Activated CD4-positive, alpha-beta T cell treated with anti-CD3 and anti-CD28 coated beads for 1 hour (primary cell): ENCODE results near the gene NFIC.
"Not testable (repeated sequence)": the region's sequence is repeated elsewhere in the genome, so short reads cannot be mapped to it uniquely, and the experiment has no call there.

ENCODE experiments used
- DNase-seq: peaks from one replicate; pipeline ENCODE4 v3.0.0-alpha.2; 2020

NFIC gene

GRCh38 chr19:3375221-3376090 is 9.1 kb downstream of the NFIC start:
- DNase-seq, result no peak

DNA sequence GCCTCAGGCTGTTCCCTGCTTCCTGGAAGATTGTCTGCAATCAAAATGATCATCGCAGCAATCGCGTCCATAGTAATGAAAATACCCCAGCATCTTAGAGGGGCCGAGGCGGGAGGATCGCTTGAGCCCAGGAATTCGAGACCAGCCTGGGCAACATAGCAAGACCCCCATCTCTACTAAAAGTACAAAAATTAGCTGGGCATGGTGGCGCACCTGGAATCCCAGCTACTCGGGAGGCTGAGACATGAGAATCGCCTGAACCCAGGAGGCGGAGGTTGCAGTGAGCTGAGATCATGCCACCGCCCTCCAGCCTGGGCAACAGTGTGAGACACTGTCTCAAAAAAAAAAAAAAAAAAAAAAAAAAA is 9.7 kb downstream of the NFIC start:
- not testable (repeated sequence) for DNase-seq

- DNase-seq, result no peak
Measured at GRCh38 chr19:3378352-3379150, 12.2 kb downstream of the NFIC start.

DNA sequence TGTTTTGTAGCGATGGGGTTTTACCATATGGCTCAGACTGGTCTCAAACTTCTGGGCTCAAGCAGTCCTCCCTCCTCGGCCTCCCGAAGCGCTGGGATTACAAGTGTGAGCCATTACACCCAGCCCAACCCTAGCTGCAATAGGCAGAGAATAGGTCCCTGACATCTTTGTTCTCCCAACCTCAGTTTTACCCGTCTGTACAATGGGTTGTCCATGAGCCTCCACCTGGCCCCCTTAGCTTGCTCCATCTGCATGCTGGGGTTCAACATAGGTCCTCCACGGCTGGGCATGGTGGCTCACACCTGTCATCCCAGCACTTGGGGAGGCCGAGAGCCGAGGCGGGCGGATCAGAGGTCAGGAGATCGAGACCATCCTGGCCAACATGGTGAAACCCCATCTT is 14.4 kb downstream of the NFIC start:
- no peak for DNase-seq

- DNase-seq, result no peak
Measured at GRCh38 chr19:3381701-3382372, 15.5 kb downstream of the NFIC start.

- DNase-seq, result no peak
Measured at GRCh38 chr19:3382460-3383100, 16.2 kb downstream of the NFIC start.

- no peak for DNase-seq
Measured at GRCh38 chr19:3383121-3383722, 16.8 kb downstream of the NFIC start.

GRCh38 chr19:3386447-3387234 is 20.3 kb downstream of the NFIC start:
- no peak for DNase-seq

- no peak for DNase-seq
Measured at GRCh38 chr19:3387645-3388589, 21.5 kb downstream of the NFIC start.

DNA sequence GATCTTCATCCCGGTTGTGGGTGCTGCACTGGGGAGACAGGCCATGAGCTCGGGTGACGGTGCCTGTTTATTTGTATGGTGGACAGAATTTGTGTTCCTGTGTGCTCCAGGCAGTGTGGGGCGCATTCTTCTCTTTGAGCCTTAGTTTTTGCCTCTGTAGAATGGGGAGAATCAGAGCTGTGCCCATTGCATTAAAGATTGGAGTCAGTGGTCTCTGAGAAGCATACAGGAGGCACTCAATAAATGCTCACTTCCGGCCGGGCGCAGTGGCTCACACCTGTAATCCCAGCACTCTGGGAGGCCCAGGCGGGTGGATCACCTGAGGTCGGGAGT is 23.0 kb downstream of the NFIC start:
- DNase-seq, result no peak

DNA sequence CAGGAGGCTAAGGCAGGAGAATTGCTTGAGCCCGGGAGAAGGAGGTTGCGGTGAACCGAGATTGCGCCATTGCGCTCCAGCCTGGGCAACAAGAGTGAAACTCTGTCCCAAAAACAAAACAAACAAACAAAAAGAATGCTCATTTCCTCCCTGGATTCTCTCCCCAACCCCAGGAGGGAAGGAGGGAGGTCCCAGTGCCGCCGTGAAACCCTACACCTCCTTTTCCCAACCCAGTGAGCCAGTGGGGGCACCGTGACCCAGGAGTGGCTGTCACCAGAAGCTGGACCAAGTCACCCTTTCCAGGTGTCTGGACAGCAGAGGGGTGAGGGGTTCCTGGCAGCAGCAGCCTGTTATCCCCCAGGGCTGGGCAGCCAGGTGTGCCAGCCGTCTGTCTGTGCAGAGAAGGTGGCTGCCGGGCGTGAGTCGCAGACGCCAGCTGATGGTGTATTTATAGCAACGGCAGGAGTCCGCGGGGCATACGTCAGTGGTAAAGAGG is 23.5 kb downstream of the NFIC start:
- no peak for DNase-seq

DNA sequence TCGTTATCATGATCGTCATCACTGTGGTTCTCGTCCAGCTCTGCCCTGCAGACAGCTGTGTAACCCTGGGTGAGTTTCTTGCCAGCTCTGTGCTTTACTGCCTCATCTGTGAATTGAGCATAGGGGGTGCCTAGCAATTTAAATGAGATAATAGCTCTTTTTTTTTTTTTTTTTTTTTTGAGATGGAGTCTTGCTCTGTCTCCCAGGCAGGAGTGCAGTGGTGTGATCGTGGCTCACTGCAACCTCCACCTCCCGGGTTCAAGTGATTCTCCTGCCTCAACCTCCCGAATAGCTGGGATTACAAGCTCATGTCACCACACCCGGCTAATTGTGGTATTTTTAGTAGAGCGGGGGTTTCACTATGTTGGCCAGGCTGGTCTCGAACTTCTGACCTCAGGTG is 25.5 kb downstream of the NFIC start:
- DNase-seq, result not testable (repeated sequence)

DNA sequence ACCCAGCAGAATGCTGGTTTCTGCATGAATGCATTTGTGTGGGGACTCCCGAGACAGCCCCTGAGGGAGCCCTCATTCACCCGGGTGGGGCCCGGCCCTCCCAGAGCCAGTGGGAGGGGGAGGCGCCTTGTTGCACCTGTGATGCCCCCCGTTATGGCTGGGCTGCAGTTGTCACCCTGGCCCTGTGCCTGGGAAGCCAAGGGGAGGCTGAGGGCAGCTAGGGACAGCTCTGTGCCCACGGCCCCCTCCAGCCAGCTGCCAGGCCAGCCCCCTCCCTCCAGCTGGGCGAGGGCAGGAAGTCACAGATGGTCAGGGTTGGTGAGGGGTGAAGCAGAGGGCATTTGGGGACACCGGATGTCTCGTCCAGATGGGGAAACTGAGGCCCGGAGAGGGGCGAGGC is 26.1 kb downstream of the NFIC start:
- DNase-seq, result no peak

GRCh38 chr19:3396881-3397265 is 30.5 kb downstream of the NFIC start:
- DNase-seq, result no peak

DNA sequence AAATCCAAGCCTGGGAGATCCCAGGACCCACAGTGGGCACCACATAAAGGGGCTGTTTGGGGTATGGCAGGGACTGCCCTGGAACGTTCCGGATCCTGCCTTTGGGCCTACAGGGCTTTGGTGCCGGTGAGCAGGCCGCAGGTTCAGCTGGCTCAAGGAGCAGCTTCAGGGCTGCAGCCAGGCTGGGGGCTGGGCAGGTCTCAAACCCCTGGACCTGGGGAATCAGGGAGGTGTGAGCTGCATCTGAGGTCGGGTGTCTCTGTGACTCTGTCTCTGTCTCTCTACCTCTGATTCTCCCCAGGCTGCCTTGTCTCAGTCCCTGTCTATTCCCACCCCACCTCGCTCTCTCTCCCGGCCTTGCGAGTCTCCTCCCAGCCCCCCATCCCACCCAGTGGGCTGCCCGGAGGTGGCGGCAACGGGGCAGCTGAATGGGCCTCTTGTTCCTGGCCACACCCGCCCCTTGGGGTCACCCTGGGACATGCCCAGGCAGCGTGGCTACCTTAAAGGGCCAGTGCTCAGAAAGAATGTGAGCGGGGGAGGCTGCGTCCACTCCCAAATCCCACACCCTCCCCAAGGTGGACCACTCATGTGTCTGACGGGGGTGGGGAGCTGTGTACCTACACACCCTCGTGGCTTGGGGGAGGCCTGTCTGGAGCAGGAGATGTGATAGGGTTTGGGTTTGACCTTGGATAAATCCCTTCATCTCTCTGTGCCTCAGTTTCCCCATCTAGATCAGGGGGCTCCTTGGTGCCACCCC is 31.1 kb downstream of the NFIC start:
- no peak for DNase-seq

DNA sequence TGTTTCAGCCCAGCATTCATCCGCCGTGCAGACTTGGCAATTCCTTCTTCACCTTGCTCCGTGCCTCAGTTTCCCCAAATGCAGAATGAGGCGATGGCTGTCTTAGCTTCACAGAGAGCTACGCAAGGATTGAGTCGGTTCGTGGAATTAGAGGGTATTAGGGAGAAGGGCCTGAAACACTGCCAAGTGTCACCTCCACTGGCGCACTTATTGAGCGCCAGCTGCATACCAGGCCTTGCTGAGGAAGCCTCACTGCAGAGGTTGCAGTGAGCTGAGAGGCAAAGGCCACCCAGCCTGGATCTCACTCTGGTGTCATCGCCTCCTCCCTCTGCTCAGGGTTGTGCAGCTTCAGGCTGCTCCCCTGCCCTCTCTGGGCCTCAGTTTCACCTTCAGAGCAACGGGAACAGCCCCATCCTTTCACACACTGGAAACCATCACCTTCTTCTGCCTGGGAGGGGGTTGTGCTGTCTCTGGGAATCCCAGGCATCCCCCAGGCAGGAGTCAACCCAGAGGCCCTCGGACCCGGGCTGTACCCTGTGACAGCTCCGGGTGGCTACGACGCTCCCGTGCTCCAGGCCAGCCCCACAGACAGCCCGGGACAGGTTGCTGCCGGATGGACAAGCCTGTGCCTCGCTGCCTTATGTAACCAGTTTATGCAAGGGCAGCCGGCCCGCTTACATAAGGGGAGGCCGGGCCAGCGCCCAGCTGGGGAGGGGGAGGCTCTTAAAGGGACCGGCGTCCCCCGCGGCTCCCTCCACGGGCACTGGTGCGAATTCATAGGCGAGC is 31.9 kb downstream of the NFIC start:
- no peak for DNase-seq

- DNase-seq, result no peak
Measured at GRCh38 chr19:3398900-3399278, 32.5 kb downstream of the NFIC start.

GRCh38 chr19:3399311-3399710 is 32.9 kb downstream of the NFIC start:
- DNase-seq, result not testable (repeated sequence)
